Activated T-helper 1 cell treated with anti-CD3 and anti-CD28 coated beads, Interleukin-12 subunit alpha, Interleukin-12 subunit beta, Interleukin-2, Interleukin-4 antibody, amounts not matched to agents 30 ng/mL and 10 ng/mL and 1 ng/mL, durations not matched to agents 14 hours and 24 hours and 36 hours (primary cell): ENCODE measurements around the gene POMC. TPM values are rescaled to one million over a fixed set of nuclear protein-coding genes. Genes with fewer than 3 reads are reported as not detected.

Experiments
- DNase-seq: peaks from one replicate; pipeline ENCODE4 v3.0.0; 2021; ENCODE audit warnings: low spot score
- H3K27ac Mint-ChIP-seq: one replicate; pipeline ENCODE4 v1.8.0; 2021; ENCODE audit warnings: mild to moderate bottlenecking, mixed read lengths
- H3K27me3 Mint-ChIP-seq: one replicate; pipeline ENCODE4 v1.8.0; 2022; ENCODE audit warnings: mild to moderate bottlenecking, moderate library complexity, mixed read lengths; ENCODE audit not compliant: insufficient read depth
- H3K36me3 Mint-ChIP-seq: one replicate; pipeline ENCODE4 v1.8.0; 2021; ENCODE audit warnings: low read depth, mixed read lengths
- H3K4me1 Mint-ChIP-seq: one replicate; pipeline ENCODE4 v1.8.0; 2021; ENCODE audit warnings: low read depth, mixed read lengths
- H3K4me3 Mint-ChIP-seq: one replicate; pipeline ENCODE4 v1.8.0; 2021; ENCODE audit warnings: mild to moderate bottlenecking, moderate library complexity, mixed read lengths
- H3K9me3 Mint-ChIP-seq: one replicate; pipeline ENCODE4 v1.8.0; 2021; ENCODE audit warnings: mixed read lengths
- intact Hi-C: fragments of 100-400 bp; cut with micrococcal nuclease; formaldehyde crosslinking; loops from one replicate; pipeline ENCODE4 v1.15.1; 2024
- total RNA-seq: library from RNA; stranded (reverse); gene quantifications from 2 replicates; pipeline ENCODE4 v1.2.3, GENCODE V29; 2022

Gene POMC
- total RNA-seq, 1 donor from 2014 or later: 5.0 TPM

- peaks cover 12% of the 10 kb centered on the region for H3K27me3 Mint-ChIP-seq
- H3K27ac Mint-ChIP-seq: no peak overlapping the region
- no peaks in the 10 kb centered on the region for H3K9me3 Mint-ChIP-seq
- no peaks in the 10 kb centered on the region for H3K36me3 Mint-ChIP-seq
- intact Hi-C loops: no loop called here
- DNase-seq: no peak
- H3K4me1 Mint-ChIP-seq: peaks cover 10% of the 10 kb centered on the region
- no peak overlapping the region for H3K4me3 Mint-ChIP-seq
These were observed 43.2 kb downstream of the POMC start for GRCh38 chr2:25125189-25125588.

GRCh38 chr2:25123682-25124081 is 44.7 kb downstream of the POMC start:
- Mint-ChIP-seq H3K36me3 (no peaks in the 10 kb centered on the region), H3K4me3 (no peak overlapping the region), H3K27me3 (peaks cover 6% of the 10 kb centered on the region), H3K9me3 (no peaks in the 10 kb centered on the region), H3K4me1 (no peaks in the 10 kb centered on the region), H3K27ac (no peak overlapping the region)
- intact Hi-C loops: no loop called here
- no peak for DNase-seq

GRCh38 chr2:25122367-25122766 is 46.0 kb downstream of the POMC start:
- Mint-ChIP-seq H3K9me3 (no peaks in the 10 kb centered on the region), H3K36me3 (no peaks in the 10 kb centered on the region), H3K27ac (no peak overlapping the region), H3K4me1 (no peaks in the 10 kb centered on the region), H3K27me3 (peaks cover 6% of the 10 kb centered on the region), H3K4me3 (no peak overlapping the region)
- intact Hi-C loops: no loop called here
- DNase-seq: no peak

GRCh38 chr2:25119263-25119662 is 49.1 kb downstream of the POMC start:
- no peaks in the 10 kb centered on the region for H3K9me3 Mint-ChIP-seq
- intact Hi-C loops: no loop called here
- peaks cover 5% of the 10 kb centered on the region for H3K27me3 Mint-ChIP-seq
- H3K27ac Mint-ChIP-seq: no peak overlapping the region
- no peak for DNase-seq
- H3K4me1 Mint-ChIP-seq: no peaks in the 10 kb centered on the region
- no peaks in the 10 kb centered on the region for H3K36me3 Mint-ChIP-seq
- H3K4me3 Mint-ChIP-seq: no peak overlapping the region

GRCh38 chr2:25116956-25117355 is 51.4 kb downstream of the POMC start:
- no peak for DNase-seq
- H3K27ac Mint-ChIP-seq: no peak overlapping the region
- H3K27me3 Mint-ChIP-seq: peaks cover 2% of the 10 kb centered on the region
- no peaks in the 10 kb centered on the region for H3K4me1 Mint-ChIP-seq
- intact Hi-C loops: no loop called here
- no peaks in the 10 kb centered on the region for H3K9me3 Mint-ChIP-seq
- H3K4me3 Mint-ChIP-seq: no peak overlapping the region
- no peaks in the 10 kb centered on the region for H3K36me3 Mint-ChIP-seq

GRCh38 chr2:25115902-25116301 is 52.5 kb downstream of the POMC start:
- H3K27ac Mint-ChIP-seq: no peak overlapping the region
- no peaks in the 10 kb centered on the region for H3K4me1 Mint-ChIP-seq
- no peaks in the 10 kb centered on the region for H3K36me3 Mint-ChIP-seq
- peaks cover 2% of the 10 kb centered on the region for H3K27me3 Mint-ChIP-seq
- DNase-seq: no peak
- no peaks in the 10 kb centered on the region for H3K9me3 Mint-ChIP-seq
- no peak overlapping the region for H3K4me3 Mint-ChIP-seq
- intact Hi-C loops: no loop called here

GRCh38 chr2:25115249-25115883 is 53.0 kb downstream of the POMC start:
- H3K36me3 Mint-ChIP-seq: no peaks in the 10 kb centered on the region
- peaks cover 2% of the 10 kb centered on the region for H3K27me3 Mint-ChIP-seq
- no peaks in the 10 kb centered on the region for H3K4me1 Mint-ChIP-seq
- no peaks in the 10 kb centered on the region for H3K9me3 Mint-ChIP-seq
- H3K4me3 Mint-ChIP-seq: no peak overlapping the region
- DNase-seq: no peak
- no peak overlapping the region for H3K27ac Mint-ChIP-seq
- intact Hi-C loops: no loop called here

- H3K4me1 Mint-ChIP-seq: no peaks in the 10 kb centered on the region
- no peak overlapping the region for H3K4me3 Mint-ChIP-seq
- no peak for DNase-seq
- no peaks in the 10 kb centered on the region for H3K9me3 Mint-ChIP-seq
- intact Hi-C loops: no loop called here
- H3K27me3 Mint-ChIP-seq: peaks cover 6% of the 10 kb centered on the region
- no peak overlapping the region for H3K27ac Mint-ChIP-seq
- no peaks in the 10 kb centered on the region for H3K36me3 Mint-ChIP-seq
These were observed 56.3 kb downstream of the POMC start for GRCh38 chr2:25112113-25112512.

Other genes with a start within 250 kb of the POMC start
- 101 and 108 TPM in 2 replicates for gene ADCY3, start 248.3 kb downstream of the POMC start, total RNA-seq
- 6.3 and 7.0 TPM in 2 replicates for gene DNAJC27, start 196.6 kb downstream of the POMC start, total RNA-seq
- gene EFR3B, start 126.5 kb downstream of the POMC start, total RNA-seq: 0.21 and 0.22 TPM in 2 replicates
- gene DNMT3A, start 173.3 kb upstream of the POMC start, total RNA-seq: 101 and 105 TPM in 2 replicates